Activated T-cell treated with anti-CD3 and anti-CD28 coated beads, Interleukin-2, amount 50 U/mL, for 24 hours (primary cell): ENCODE results near the gene STH.

Experiments
- DNase-seq: peaks from one replicate; pipeline ENCODE4 v3.0.0-alpha.2; 2020
- H3K27ac Mint-ChIP-seq: 2 replicates; pipeline ENCODE4 v1.8.0; 2020; ENCODE audit warnings: mild to moderate bottlenecking, mixed read lengths
- H3K27me3 Mint-ChIP-seq: 2 replicates; pipeline ENCODE4 v1.8.0; 2020; ENCODE audit warnings: mixed read lengths
- H3K36me3 Mint-ChIP-seq: 2 replicates; pipeline ENCODE4 v1.8.0; 2020; ENCODE audit warnings: low read depth, mixed read lengths
- H3K4me1 Mint-ChIP-seq: 2 replicates; pipeline ENCODE4 v1.8.0; 2020; ENCODE audit warnings: low read depth, mixed read lengths
- H3K4me3 Mint-ChIP-seq: 2 replicates; pipeline ENCODE4 v1.8.0; 2020; ENCODE audit warnings: mild to moderate bottlenecking, moderate library complexity, mixed read lengths
- H3K9me3 Mint-ChIP-seq: 2 replicates; pipeline ENCODE4 v1.8.0; 2020; ENCODE audit warnings: mixed read lengths

Gene STH

GRCh38 chr17:45973946-45974859 lies 24.8 kb upstream of the STH start:
- Mint-ChIP-seq H3K9me3 (no peaks in the 10 kb centered on the region), H3K27ac (no peak overlapping the region), H3K4me1 (no peaks in the 10 kb centered on the region), H3K36me3 (no peaks in the 10 kb centered on the region), H3K4me3 (no peak overlapping the region), H3K27me3 (peaks cover 7% of the 10 kb centered on the region)
- no peak for DNase-seq

- Mint-ChIP-seq H3K4me3 (no peak overlapping the region), H3K9me3 (no peaks in the 10 kb centered on the region), H3K36me3 (no peaks in the 10 kb centered on the region), H3K27ac (no peak overlapping the region), H3K4me1 (no peaks in the 10 kb centered on the region), H3K27me3 (peaks cover 2% of the 10 kb centered on the region)
- DNase-seq, result no peak
Measured at GRCh38 chr17:45974916-45975630, 24.0 kb upstream of the STH start.

GRCh38 chr17:45975640-45976295 lies 23.3 kb upstream of the STH start:
- DNase-seq, result no peak
- Mint-ChIP-seq H3K27me3 (no peaks in the 10 kb centered on the region), H3K9me3 (no peaks in the 10 kb centered on the region), H3K27ac (no peak overlapping the region), H3K36me3 (no peaks in the 10 kb centered on the region), H3K4me3 (no peak overlapping the region), H3K4me1 (no peaks in the 10 kb centered on the region)

- Mint-ChIP-seq H3K9me3 (no peaks in the 10 kb centered on the region), H3K36me3 (no peaks in the 10 kb centered on the region), H3K4me1 (no peaks in the 10 kb centered on the region), H3K27ac (no peak overlapping the region), H3K27me3 (no peaks in the 10 kb centered on the region), H3K4me3 (no peak overlapping the region)
- no peak for DNase-seq
Measured at GRCh38 chr17:45976391-45976754, 22.7 kb upstream of the STH start.

- DNase-seq, result no peak
- Mint-ChIP-seq H3K36me3 (no peaks in the 10 kb centered on the region), H3K27ac (peak overlapping the region; percentile 11)
Measured at GRCh38 chr17:45976755-45977505, 22.1 kb upstream of the STH start.

GRCh38 chr17:45977506-45977824 lies 21.6 kb upstream of the STH start:
- Mint-ChIP-seq H3K27me3 (no peaks in the 10 kb centered on the region), H3K36me3 (no peaks in the 10 kb centered on the region), H3K27ac (peak overlapping the region; percentile 11), H3K4me3 (no peak overlapping the region), H3K9me3 (no peaks in the 10 kb centered on the region), H3K4me1 (no peaks in the 10 kb centered on the region)
- no peak for DNase-seq

More at GRCh38 chr17:45976755-45977505, 22.1 kb upstream of the STH start:
- Mint-ChIP-seq H3K27me3 (no peaks in the 10 kb centered on the region), H3K4me1 (no peaks in the 10 kb centered on the region), H3K4me3 (no peak overlapping the region), H3K9me3 (no peaks in the 10 kb centered on the region)

- Mint-ChIP-seq H3K27ac (no peak overlapping the region), H3K4me3 (no peak overlapping the region), H3K4me1 (no peaks in the 10 kb centered on the region), H3K36me3 (no peaks in the 10 kb centered on the region), H3K27me3 (no peaks in the 10 kb centered on the region), H3K9me3 (no peaks in the 10 kb centered on the region)
- no peak for DNase-seq
Measured at GRCh38 chr17:45977976-45978626, 20.9 kb upstream of the STH start.

GRCh38 chr17:45979137-45979536 lies 19.9 kb upstream of the STH start:
- no peaks in the 10 kb centered on the region for H3K4me1 Mint-ChIP-seq
- no peaks in the 10 kb centered on the region for H3K9me3 Mint-ChIP-seq
- no peaks in the 10 kb centered on the region for H3K27me3 Mint-ChIP-seq
- H3K27ac Mint-ChIP-seq, result no peak overlapping the region
- no peak overlapping the region for H3K4me3 Mint-ChIP-seq
- no peak for DNase-seq
- no peaks in the 10 kb centered on the region for H3K36me3 Mint-ChIP-seq

GRCh38 chr17:45980855-45981254 lies 18.2 kb upstream of the STH start:
- no peaks in the 10 kb centered on the region for H3K36me3 Mint-ChIP-seq
- H3K27ac Mint-ChIP-seq, result no peak overlapping the region
- H3K27me3 Mint-ChIP-seq, result no peaks in the 10 kb centered on the region
- no peaks in the 10 kb centered on the region for H3K4me1 Mint-ChIP-seq
- no peak overlapping the region for H3K4me3 Mint-ChIP-seq
- no peaks in the 10 kb centered on the region for H3K9me3 Mint-ChIP-seq
- no peak for DNase-seq

GRCh38 chr17:45981306-45981705 lies 17.7 kb upstream of the STH start:
- DNase-seq, result no peak
- Mint-ChIP-seq H3K4me3 (no peak overlapping the region), H3K27ac (no peak overlapping the region), H3K4me1 (no peaks in the 10 kb centered on the region), H3K27me3 (no peaks in the 10 kb centered on the region), H3K9me3 (no peaks in the 10 kb centered on the region), H3K36me3 (no peaks in the 10 kb centered on the region)

GRCh38 chr17:45982791-45983613 lies 16.0 kb upstream of the STH start:
- no peaks in the 10 kb centered on the region for H3K36me3 Mint-ChIP-seq
- H3K9me3 Mint-ChIP-seq, result no peaks in the 10 kb centered on the region
- no peak overlapping the region for H3K4me3 Mint-ChIP-seq
- no peak overlapping the region for H3K27ac Mint-ChIP-seq
- DNase-seq, result no peak
- H3K27me3 Mint-ChIP-seq, result no peaks in the 10 kb centered on the region
- H3K4me1 Mint-ChIP-seq, result no peaks in the 10 kb centered on the region

GRCh38 chr17:45983614-45984310 lies 15.3 kb upstream of the STH start:
- Mint-ChIP-seq H3K4me3 (no peak overlapping the region), H3K27ac (no peak overlapping the region), H3K36me3 (no peaks in the 10 kb centered on the region), H3K27me3 (no peaks in the 10 kb centered on the region), H3K4me1 (no peaks in the 10 kb centered on the region), H3K9me3 (no peaks in the 10 kb centered on the region)
- DNase-seq, result no peak

- Mint-ChIP-seq H3K4me1 (no peaks in the 10 kb centered on the region), H3K27me3 (no peaks in the 10 kb centered on the region), H3K27ac (no peak overlapping the region), H3K9me3 (no peaks in the 10 kb centered on the region), H3K36me3 (no peaks in the 10 kb centered on the region), H3K4me3 (no peak overlapping the region)
- no peak for DNase-seq
Measured at GRCh38 chr17:45984368-45984767, 14.7 kb upstream of the STH start.
